NT2/D1 (cell line): ENCODE measurements around the gene PAPSS2.

Experiments
- SUZ12 ChIP-seq: IDR thresholded peaks from 2 replicates; pipeline ENCODE4 v1.6.1; 2011; ENCODE audit not compliant: insufficient read length, insufficient read depth; ENCODE audit errors: extremely low read depth
- YY1 ChIP-seq: IDR thresholded peaks from 2 replicates; pipeline ENCODE4 v1.6.1; 2011; ENCODE audit not compliant: insufficient read length, insufficient read depth
- ZNF274 ChIP-seq: IDR thresholded peaks from 2 replicates; pipeline ENCODE4 v1.6.1; 2011; ENCODE audit warnings: mild to moderate bottlenecking, low read depth, low read length

GRCh38 chr10:87615856-87616255 lies 43.8 kb upstream of the PAPSS2 start:
- no peak for TF ChIP-seq YY1
- no peak for TF ChIP-seq ZNF274
- TF ChIP-seq SUZ12: no peak
